Natural killer cell (primary cell): ENCODE results near the gene AHSG. TPM values are rescaled to one million over a fixed set of nuclear protein-coding genes. Genes with fewer than 3 reads are reported as not detected.

Source experiments
- ATAC-seq, 3 donors: fragments of 150-1000 bp in 2 of 3; fragments of 200-7000 bp in 1 of 3; cut with Tn5 transposase; 1 replicate in 1 of 3; 2 replicates in 2 of 3; pipeline ENCODE4 v1.10.0; 2021; ENCODE audit warnings: mild to moderate bottlenecking in 2 of 3, moderate library complexity in 2 of 3
- DNase-seq, 2 donors: peaks; one replicate each; pipeline versions ENCODE4 v3.0.0 to v3.0.0-alpha.2; 2013 to 2021; ENCODE audit warnings: mixed read lengths in 1 of 2
- H3K27ac ChIP-seq: one replicate; pipeline ENCODE4 v1.5.1; 2013; ENCODE audit warnings: mild to moderate bottlenecking, low read length
- H3K27me3 ChIP-seq: one replicate; pipeline ENCODE4 v1.6.1; 2013; ENCODE audit warnings: low read length; ENCODE audit not compliant: control insufficient read depth, insufficient read depth
- H3K36me3 ChIP-seq: one replicate; pipeline ENCODE4 v1.6.1; 2013; ENCODE audit warnings: low read length; ENCODE audit not compliant: control insufficient read depth, insufficient read depth
- H3K4me1 ChIP-seq: one replicate; pipeline ENCODE4 v1.6.1; 2013; ENCODE audit warnings: low read length; ENCODE audit not compliant: control insufficient read depth, insufficient read depth
- H3K4me3 ChIP-seq: one replicate; pipeline ENCODE4 v1.5.1; 2013; ENCODE audit warnings: low read length
- H3K9me3 ChIP-seq: one replicate; pipeline ENCODE4 v1.6.1; 2013; ENCODE audit warnings: low read length; ENCODE audit not compliant: control insufficient read depth, insufficient read depth
- H3K27ac Mint-ChIP-seq, 2 donors: one replicate each; pipeline ENCODE4 v1.8.0; 2022; ENCODE audit warnings: mild to moderate bottlenecking in 2 of 2, mixed read lengths in 2 of 2, moderate library complexity in 1 of 2
- H3K27me3 Mint-ChIP-seq, 2 donors: one replicate each; pipeline ENCODE4 v1.8.0; 2022; ENCODE audit warnings: low read depth in 2 of 2, mixed read lengths in 2 of 2
- H3K36me3 Mint-ChIP-seq: one replicate; pipeline ENCODE4 v1.8.0; 2022; ENCODE audit warnings: mixed read lengths
- H3K4me1 Mint-ChIP-seq, 2 donors: one replicate each; pipeline ENCODE4 v1.8.0; 2022; ENCODE audit warnings: mixed read lengths in 2 of 2
- H3K4me3 Mint-ChIP-seq: one replicate; pipeline ENCODE4 v1.8.0; 2022; ENCODE audit warnings: mild to moderate bottlenecking, moderate library complexity, mixed read lengths
- H3K9me3 Mint-ChIP-seq, 2 donors: one replicate each; pipeline ENCODE4 v1.8.0; 2022; ENCODE audit warnings: mixed read lengths in 2 of 2
- CTCF ChIP-seq: fragments of 200-600 bp; IDR thresholded peaks from one replicate; pipeline ENCODE4 v1.8.0; 2022; ENCODE audit warnings: antibody characterized with exemption
- WGBS: methylation state at CpG from one replicate; pipeline ENCODE4 v1.1.7; 2013; ENCODE audit warnings: missing lambda C conversion rate; ENCODE audit not compliant: insufficient coverage; 5-methylcytosine and 5-hydroxymethylcytosine counted together
- intact Hi-C: fragments of 100-400 bp; cut with micrococcal nuclease; formaldehyde crosslinking; loops from one replicate; pipeline ENCODE4 v1.14.2; 2022
- total RNA-seq, 4 donors: library from RNA; stranded (reverse); fragments of 120-200 nt in 1 of 4; gene quantifications; one replicate each; pipeline versions ENCODE4 v1.2.3 to v1.2.4, GENCODE V29; 2013 to 2022

AHSG gene
- total RNA-seq, 3 donors from 2014 or later (not counting 1 experiment from before 2014, with no cell fraction given): not detected

- Histone ChIP-seq H3K4me1 (no peaks in the 10 kb centered on the region), H3K9me3 (no peaks in the 10 kb centered on the region), H3K36me3 (peaks cover 5% of the 10 kb centered on the region), H3K27me3 (no peaks in the 10 kb centered on the region), H3K4me3 (no peak overlapping the region), H3K27ac (no peak overlapping the region)
- ATAC-seq (no peak), DNase-seq (no peak)
- peaks cover 0 to 3% of the 10 kb centered on the region in 2 donors for H3K27me3 Mint-ChIP-seq
- H3K4me3 Mint-ChIP-seq: no peak overlapping the region
- H3K4me1 Mint-ChIP-seq: no peaks in the 10 kb centered on the region
- H3K9me3 Mint-ChIP-seq: no peaks in the 10 kb centered on the region
- no peak for TF ChIP-seq CTCF
- intact Hi-C loops: no loop called here
- H3K27ac Mint-ChIP-seq: no peak overlapping the region
- no peaks in the 10 kb centered on the region for H3K36me3 Mint-ChIP-seq
- 82% methylated on average over 7 of the region's 7 CpGs for WGBS
These were observed 22.1 kb upstream of the AHSG start for GRCh38 chr3:186590580-186591295.

DNA sequence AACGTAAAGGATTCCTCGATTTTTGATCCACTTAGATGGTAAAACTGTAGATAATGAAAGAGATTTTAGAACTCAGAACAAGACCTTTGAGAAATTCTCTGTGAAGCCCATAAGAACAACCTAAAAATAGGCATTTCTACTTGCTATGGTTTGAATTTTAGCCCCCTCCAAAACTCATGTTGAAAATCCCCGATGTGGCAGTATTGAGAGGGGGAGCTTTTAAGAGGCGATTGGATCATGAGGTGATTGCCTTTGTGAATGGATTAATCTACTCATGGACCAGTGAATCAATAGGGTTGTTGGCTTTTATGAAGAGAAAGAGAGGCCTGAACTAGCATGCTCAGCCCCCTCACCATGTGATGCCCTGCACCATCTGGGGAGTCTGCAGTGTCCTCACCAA lies 20.2 kb upstream of the AHSG start:
- no peaks in the 10 kb centered on the region for H3K9me3 Mint-ChIP-seq
- Histone ChIP-seq H3K9me3 (no peaks in the 10 kb centered on the region), H3K27me3 (no peaks in the 10 kb centered on the region), H3K27ac (no peak overlapping the region), H3K4me1 (no peaks in the 10 kb centered on the region), H3K4me3 (no peak overlapping the region), H3K36me3 (no peaks in the 10 kb centered on the region)
- H3K27me3 Mint-ChIP-seq: peaks cover 6 to 9% of the 10 kb centered on the region in 2 donors
- DNase-seq (no peak), ATAC-seq (no peak)
- no peak for TF ChIP-seq CTCF
- H3K4me1 Mint-ChIP-seq: no peaks in the 10 kb centered on the region
- no peak overlapping the region for H3K4me3 Mint-ChIP-seq
- H3K36me3 Mint-ChIP-seq: no peaks in the 10 kb centered on the region
- intact Hi-C loops: no loop called here
- 96% methylated on average over 4 of the region's 4 CpGs for WGBS
- H3K27ac Mint-ChIP-seq: no peak overlapping the region

- H3K4me1 Mint-ChIP-seq: no peaks in the 10 kb centered on the region
- H3K27ac Mint-ChIP-seq: no peak overlapping the region
- Histone ChIP-seq H3K4me1 (no peaks in the 10 kb centered on the region), H3K36me3 (no peaks in the 10 kb centered on the region), H3K9me3 (no peaks in the 10 kb centered on the region), H3K27me3 (no peaks in the 10 kb centered on the region), H3K4me3 (no peak overlapping the region), H3K27ac (no peak overlapping the region)
- no peaks in the 10 kb centered on the region for H3K9me3 Mint-ChIP-seq
- no peaks in the 10 kb centered on the region for H3K36me3 Mint-ChIP-seq
- H3K27me3 Mint-ChIP-seq: peaks cover 6 to 10% of the 10 kb centered on the region in 2 donors
- ATAC-seq: no peak
- 96% methylated on average over 3 of the region's 3 CpGs for WGBS
- no peak for DNase-seq
- no peak overlapping the region for H3K4me3 Mint-ChIP-seq
- TF ChIP-seq CTCF: no peak
- intact Hi-C loops: no loop called here
These were observed 19.0 kb upstream of the AHSG start for GRCh38 chr3:186593862-186594261.

DNA sequence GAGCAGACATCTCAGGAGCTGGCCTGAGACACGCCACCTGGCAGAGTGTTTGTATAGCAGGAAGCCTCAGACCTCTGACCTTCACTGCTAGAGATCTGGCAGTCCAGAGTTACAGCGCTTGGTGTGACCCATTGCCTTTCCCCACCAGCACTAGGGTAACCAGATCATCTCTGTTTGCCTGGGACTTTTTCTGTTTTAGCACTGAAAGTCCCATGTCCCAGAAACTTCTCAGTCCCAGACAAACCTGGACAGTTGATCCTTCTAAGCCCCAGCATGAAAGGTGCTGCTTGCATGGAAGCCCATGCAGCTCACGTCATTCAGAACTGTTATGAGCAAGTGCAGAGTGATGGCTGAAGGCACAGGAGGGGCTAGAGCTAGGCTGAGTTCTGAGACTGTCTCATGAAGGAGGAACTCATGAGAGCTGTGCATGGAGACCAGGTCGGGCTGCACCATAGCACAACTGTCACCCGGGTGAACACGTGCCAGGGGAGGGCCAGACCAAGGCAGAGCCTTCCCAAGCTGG lies 18.2 kb upstream of the AHSG start:
- no peak for TF ChIP-seq CTCF
- Mint-ChIP-seq H3K4me1 (no peaks in the 10 kb centered on the region), H3K27ac (no peak overlapping the region), H3K9me3 (no peaks in the 10 kb centered on the region), H3K27me3 (peaks cover 6 to 10% of the 10 kb centered on the region in 2 donors), H3K36me3 (no peaks in the 10 kb centered on the region), H3K4me3 (no peak overlapping the region)
- ATAC-seq (no peak), DNase-seq (no peak)
- Histone ChIP-seq H3K27ac (no peak overlapping the region), H3K4me1 (no peaks in the 10 kb centered on the region), H3K9me3 (no peaks in the 10 kb centered on the region), H3K4me3 (no peak overlapping the region), H3K36me3 (no peaks in the 10 kb centered on the region), H3K27me3 (no peaks in the 10 kb centered on the region)
- intact Hi-C loops: no loop called here
- WGBS: 89% methylated on average over 6 of the region's 6 CpGs
